K562 (cell line): ENCODE results near the gene KLHDC7B. TPM values are rescaled to one million over a fixed set of nuclear protein-coding genes. Genes with fewer than 3 reads are reported as not detected.
"Not testable (repeated sequence)": the region's sequence is repeated elsewhere in the genome, so short reads cannot be mapped to it uniquely, and the experiment has no call there.

Source experiments
- ATAC-seq: fragments of 200-7000 bp; cut with Tn5 transposase; 3 replicates; pipeline ENCODE4 v1.9.1; 2020; ENCODE audit warnings: moderate library complexity
- BruUV-seq: library from RNA; stranded (reverse); fragments of 400-500 nt; replicated peaks from 2 replicates; lab custom pipeline; 2021; lab: Mats Ljungman, UMichigan
- CTCF ChIA-PET: fragments of 300-600 bp; formaldehyde crosslinking; extraction: SDS; loops from one replicate; lab custom pipeline; 2021; ENCODE audit warnings: low intra/inter-chr PET ratio; lab: Yijun Ruan, JAX
- POLR2A ChIA-PET: fragments of 300-600, 350-650 bp; sonication (Branson Sonifier 250); formaldehyde crosslinking; extraction: SDS; loops from one replicate; lab custom pipeline; 2021; ENCODE audit warnings: antibody characterized with exemption, inconsistent platforms; lab: Yijun Ruan, JAX
- DNase-seq, 4 experiments: peaks; one replicate each; pipeline versions ENCODE4 v3.0.0 to v3.0.0-alpha.2; 2011 to 2018; ENCODE audit warnings: low spot score in 3 of 4, mixed read lengths in 3 of 4; ENCODE audit errors: extremely low read depth in 1 of 4
- FAIRE-seq: peaks from 2 replicates; lab custom pipeline; 2011; peaks lifted over from hg19 to GRCh38; lab: Jason Lieb, UNC
- H2AFZ ChIP-seq: 2 replicates; pipeline ENCODE4 v1.6.0; 2011; ENCODE audit warnings: low read depth, low read length, control low read depth, inconsistent platforms
- H3K27ac ChIP-seq: fragments of 200-600 bp; 3 replicates; pipeline ENCODE4 v1.8.0; 2011; ENCODE audit warnings: low read depth, mild to moderate bottlenecking, control low read depth, inconsistent platforms, low read length, moderate library complexity, mixed read lengths; ENCODE audit errors: extremely low read depth
- H3K27me3 ChIP-seq, 2 experiments: fragments of 300-600 bp in 1 of 2; 2 replicates in 1 of 2; 3 replicates in 1 of 2; pipeline versions ENCODE4 v1.6.0 to v1.8.0; 2011; ENCODE audit warnings: inconsistent platforms in 2 of 2, low read length in 2 of 2, mild to moderate bottlenecking in 1 of 2, mixed read lengths in 1 of 2, moderate library complexity in 1 of 2; ENCODE audit not compliant: control insufficient read depth in 2 of 2, insufficient read depth in 2 of 2
- H3K36me3 ChIP-seq: fragments of 300-600 bp; 3 replicates; pipeline ENCODE4 v1.8.0; 2011; ENCODE audit warnings: mild to moderate bottlenecking, low read length, inconsistent platforms; ENCODE audit not compliant: control insufficient read depth, insufficient read depth
- H3K4me1 ChIP-seq, 2 experiments: fragments of 200-600 bp in 1 of 2; replicated peaks in 1 of 2; 2 replicates in 1 of 2; 3 replicates in 1 of 2; pipeline versions ENCODE4 v1.5.1 to v1.8.0; 2011; ENCODE audit warnings: inconsistent platforms in 2 of 2, low read length in 2 of 2, mild to moderate bottlenecking in 1 of 2, mixed read lengths in 1 of 2, moderate library complexity in 1 of 2; ENCODE audit not compliant: control insufficient read depth in 2 of 2, insufficient read depth in 2 of 2
- H3K4me2 ChIP-seq: 2 replicates; pipeline ENCODE4 v1.6.1; 2011; ENCODE audit warnings: low read length, control low read depth, inconsistent platforms, mixed read lengths; ENCODE audit not compliant: insufficient read depth
- H3K4me3 ChIP-seq: fragments of 200-600 bp; sonication (generic), shearing (Covaris generic); 2 replicates; pipeline ENCODE4 v1.5.1; 2016; ENCODE audit warnings: control low read depth, inconsistent platforms
- H3K79me2 ChIP-seq: fragments of 200-600 bp; 3 replicates; pipeline ENCODE4 v1.8.0; 2011; ENCODE audit warnings: low read length, inconsistent platforms; ENCODE audit not compliant: control insufficient read depth, insufficient read depth
- H3K9ac ChIP-seq, 2 experiments: 2 replicates each; pipeline versions ENCODE4 v1.6.0 to v1.6.1; 2011; ENCODE audit warnings: low read depth in 2 of 2, low read length in 2 of 2, control low read depth in 1 of 2, inconsistent platforms in 1 of 2, mild to moderate bottlenecking in 1 of 2, mixed read lengths in 1 of 2; ENCODE audit not compliant: insufficient read depth in 1 of 2
- H3K9me1 ChIP-seq: one replicate; pipeline ENCODE4 v1.6.0; 2011; ENCODE audit warnings: inconsistent platforms, mild to moderate bottlenecking, low read length, moderate library complexity; ENCODE audit not compliant: control insufficient read depth, insufficient read depth
- H3K9me3 ChIP-seq: replicated peaks from 2 replicates; pipeline ENCODE4 v1.5.1; 2011; ENCODE audit warnings: low read depth, low read length, inconsistent platforms; ENCODE audit not compliant: control insufficient read depth, insufficient read depth
- H4K20me1 ChIP-seq: replicated peaks from 2 replicates; pipeline ENCODE4 v1.6.1; 2011; ENCODE audit warnings: low read length, inconsistent platforms, mixed read lengths; ENCODE audit not compliant: control insufficient read depth, insufficient read depth
- CEBPB ChIP-seq: fragments of 450-650 bp; IDR thresholded peaks from 2 replicates; pipeline ENCODE4 v1.6.1; 2016; ENCODE audit warnings: missing genetic modification characterization, missing compliant biosample characterization
- CEBPG ChIP-seq, 3 experiments: fragments of 200-800 bp in 1 of 3; sonication (Bioruptor generic) in 1 of 3; sonication (generic) in 1 of 3; formaldehyde crosslinking in 1 of 3; IDR thresholded peaks in 2 of 3; conservative IDR thresholded peaks in 1 of 3; 2 replicates each; pipeline versions ENCODE4 v1.6.1 to v1.8.0; 2016 to 2022; ENCODE audit warnings: missing compliant biosample characterization in 2 of 3, missing genetic modification characterization in 2 of 3, mild to moderate bottlenecking in 1 of 3, missing genetic modification reagents in 1 of 3
- DPF2 ChIP-seq: fragments of 450-650 bp; IDR thresholded peaks from 2 replicates; pipeline ENCODE4 v1.6.1; 2016
- FOSL1 ChIP-seq: fragments of 200-800 bp; sonication (Bioruptor generic); conservative IDR thresholded peaks from 2 replicates; pipeline ENCODE4 v1.6.1; 2016; ENCODE audit warnings: missing genetic modification characterization, missing compliant biosample characterization
- JUND ChIP-seq, 2 experiments: IDR thresholded peaks; 2 replicates in 1 of 2; 3 replicates in 1 of 2; pipeline ENCODE4 v1.6.1; 2011; ENCODE audit warnings: borderline replicate concordance in 2 of 2, low read depth in 2 of 2, low read length in 2 of 2, improper control_type of control experiment in 1 of 2, missing biosample characterization in 1 of 2, missing genetic modification characterization in 1 of 2, missing genetic modification reagents in 1 of 2
- L3MBTL2 ChIP-seq: fragments of 450-650 bp; IDR thresholded peaks from 2 replicates; pipeline ENCODE4 v1.6.1; 2016; ENCODE audit warnings: mild to moderate bottlenecking, moderate library complexity
- SMARCE1 ChIP-seq: fragments of 450-650 bp; IDR thresholded peaks from 2 replicates; pipeline ENCODE4 v1.7.1; 2016; ENCODE audit warnings: mild to moderate bottlenecking
- ZNF121 ChIP-seq: sonication (generic); formaldehyde crosslinking; conservative IDR thresholded peaks from 2 replicates; pipeline ENCODE4 v1.8.0; 2022; ENCODE audit warnings: missing genetic modification reagents
- ZNF175 ChIP-seq: fragments of 200-800 bp; sonication (Bioruptor generic); IDR thresholded peaks from 2 replicates; pipeline ENCODE4 v1.6.1; 2016; ENCODE audit warnings: low read depth, mild to moderate bottlenecking, missing genetic modification characterization, missing compliant biosample characterization
- ZNF384 ChIP-seq: IDR thresholded peaks from 2 replicates; pipeline ENCODE4 v1.6.1; 2012; ENCODE audit warnings: low read depth, low read length, improper control_type of control experiment
- whole genome bisulfite sequencing: fragments of 100-300 bp; shearing (Covaris generic); methylation state at CpG from one replicate; pipeline ENCODE4 v1.1.6; 2016; ENCODE audit warnings: low coverage, mixed read lengths; ENCODE audit not compliant: insufficient coverage; ENCODE audit errors: missing lambda C conversion rate; 5-methylcytosine and 5-hydroxymethylcytosine counted together
- in situ Hi-C: fragments of 300-500 bp; cut with MboI; formaldehyde crosslinking; loops from 4 replicates; pipeline ENCODE4 v1.15.0; 2018; ENCODE audit warnings: inconsistent platforms, mixed read lengths
- intact Hi-C: fragments of 100-400 bp; cut with micrococcal nuclease; formaldehyde crosslinking; loops from 2 replicates; pipeline ENCODE4 v1.14.2; 2022
- polyA plus RNA-seq, 8 experiments: library from polyadenylated mRNA; depleted of rRNA in 4 of 8; stranded (reverse) in 5 of 8; unstranded in 3 of 8; fragments of >200 nt; fragmentation: Nextera tagmentation in 2 of 8; fragmentation: Illumina TruSeq in 1 of 8; extraction: Ambion mirVana in 2 of 8; extraction: Trizol in 1 of 8; gene quantifications; 2 replicates each; pipeline versions ENCODE4 v1.2.1 to v1.2.3, GENCODE V29; 2011 to 2014; ENCODE audit warnings: inconsistent platforms in 1 of 8, missing spikeins in 1 of 8
- total RNA-seq, 7 experiments: library from RNA; depleted of rRNA in 6 of 7; stranded (reverse); fragments of >200 nt in 6 of 7; fragmentation: Illumina TruSeq in 2 of 7; extraction: Trizol in 2 of 7; gene quantifications; 2 replicates each; pipeline versions ENCODE4 v1.2.1 to v1.2.3, GENCODE V29; 2011 to 2021; ENCODE audit warnings: low replicate concordance in 1 of 7
- TF ChIP-seq, protein P1 (sequence below), 2 experiments: fragments of 450-650 bp in 1 of 2; sonication (generic) in 1 of 2; formaldehyde crosslinking in 1 of 2; IDR thresholded peaks in 1 of 2; conservative IDR thresholded peaks in 1 of 2; 2 replicates each; pipeline versions ENCODE4 v1.6.1 to v1.8.1; 2016 to 2023; ENCODE audit warnings: mild to moderate bottlenecking in 2 of 2, moderate library complexity in 2 of 2, inconsistent platforms in 1 of 2, missing genetic modification reagents in 1 of 2
- TF ChIP-seq, protein P2 (sequence below): sonication (generic); IDR thresholded peaks from 2 replicates; pipeline ENCODE4 v1.6.1; 2016

Gene KLHDC7B
- total and polyA plus RNA-seq, 9 of the 15 experiments (the other 6 are each of a cell fraction or from before 2014, with no cell fraction given): 0.04 to 0.22 (median 0.05) TPM; not detected in 4

DNA sequence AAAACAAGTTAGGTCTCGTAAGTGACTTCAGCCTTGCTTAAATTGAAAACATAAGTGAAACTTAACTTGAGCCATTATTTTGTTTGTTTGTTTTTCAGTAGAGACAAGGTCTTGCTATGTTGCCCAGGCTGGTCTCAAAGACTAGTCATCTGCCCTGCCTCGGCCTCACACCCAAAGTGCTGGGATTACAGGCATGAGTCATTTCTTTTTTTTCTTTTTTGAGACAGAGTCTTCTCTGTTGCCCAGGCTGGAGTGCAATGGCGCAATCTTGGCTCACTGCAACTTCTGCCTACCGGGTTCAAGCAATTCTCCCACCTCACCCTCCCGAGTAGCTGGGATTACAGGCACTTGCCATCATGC lies 4.1 kb upstream of the KLHDC7B start:
- in situ Hi-C loops; ATAC-seq; H3K4me2 ChIP-seq; DNase-seq; H3K4me3 ChIP-seq; H3K9me3 ChIP-seq; FAIRE-seq; H3K9ac ChIP-seq; H3K27me3 ChIP-seq; CTCF ChIA-PET; H4K20me1 ChIP-seq; H2AFZ ChIP-seq; H3K36me3 ChIP-seq; H3K27ac ChIP-seq; intact Hi-C loops; BruUV-seq; H3K79me2 ChIP-seq; H3K9me1 ChIP-seq; TF ChIP-seq JUND (tag; IDR thresholded peaks at IDR 0.05; ENCODE audit: borderline replicate concordance, low read depth, low read length): not testable (repeated sequence)
- peaks cover 15 to 26% of the 10 kb centered on the region in 2 experiments for H3K4me1 ChIP-seq
- POLR2A ChIA-PET: interaction anchor here (0.6 kb wide), 2 partner anchors 17 to 58 kb away, joined by 3 to 5 read pairs; no protein-coding TSS in a partner anchor
- TF ChIP-seq DPF2: peak; percentile 20; the same call in 1 of the 2 replicates
- TF ChIP-seq JUND (IDR thresholded peaks at IDR 0.05; ENCODE audit: borderline replicate concordance, low read depth, low read length): peak; percentile 63; the same call in 1 of the 2 replicates
- peak; percentile 26; the same call in 1 of the 2 replicates for TF ChIP-seq SMARCE1
- TF ChIP-seq, protein P1, sequence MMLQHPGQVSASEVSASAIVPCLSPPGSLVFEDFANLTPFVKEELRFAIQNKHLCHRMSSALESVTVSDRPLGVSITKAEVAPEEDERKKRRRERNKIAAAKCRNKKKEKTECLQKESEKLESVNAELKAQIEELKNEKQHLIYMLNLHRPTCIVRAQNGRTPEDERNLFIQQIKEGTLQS (IDR thresholded peaks at IDR 0.05): peak; percentile 76
- TF ChIP-seq, protein P1 (CRISPR knock-in tag; conservative IDR thresholded peaks at IDR 0.05): not testable (repeated sequence)
- TF ChIP-seq ZNF175: 0 out of 2 replicates have a peak, but pooled peaks have one; percentile 13
- 0 out of 2 replicates have a peak, but pooled peaks have one; percentile 18 for TF ChIP-seq L3MBTL2
- 0 out of 2 replicates have a peak, but pooled peaks have one; percentile 30 for TF ChIP-seq ZNF384
- peak; percentile 45 for TF ChIP-seq ZNF121 (CRISPR knock-in tag)
- TF ChIP-seq, protein P2, sequence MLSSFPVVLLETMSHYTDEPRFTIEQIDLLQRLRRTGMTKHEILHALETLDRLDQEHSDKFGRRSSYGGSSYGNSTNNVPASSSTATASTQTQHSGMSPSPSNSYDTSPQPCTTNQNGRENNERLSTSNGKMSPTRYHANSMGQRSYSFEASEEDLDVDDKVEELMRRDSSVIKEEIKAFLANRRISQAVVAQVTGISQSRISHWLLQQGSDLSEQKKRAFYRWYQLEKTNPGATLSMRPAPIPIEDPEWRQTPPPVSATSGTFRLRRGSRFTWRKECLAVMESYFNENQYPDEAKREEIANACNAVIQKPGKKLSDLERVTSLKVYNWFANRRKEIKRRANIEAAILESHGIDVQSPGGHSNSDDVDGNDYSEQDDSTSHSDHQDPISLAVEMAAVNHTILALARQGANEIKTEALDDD: peak; percentile 87
- TF ChIP-seq FOSL1 (tag): peak; percentile 79
- peak; percentile 62 for TF ChIP-seq CEBPG (CRISPR knock-in tag; IDR thresholded peaks at IDR 0.05)
- TF ChIP-seq CEBPG (tag; conservative IDR thresholded peaks at IDR 0.05 in 1 of 2, IDR thresholded peaks at IDR 0.05 in 1 of 2): peak; percentile 80 to 82
- TF ChIP-seq CEBPB (tag): peak; percentile 85
- WGBS: 35% methylated on average over 5 of the region's 5 CpGs
